ENCODE measurements around the gene AKT2.

DNA sequence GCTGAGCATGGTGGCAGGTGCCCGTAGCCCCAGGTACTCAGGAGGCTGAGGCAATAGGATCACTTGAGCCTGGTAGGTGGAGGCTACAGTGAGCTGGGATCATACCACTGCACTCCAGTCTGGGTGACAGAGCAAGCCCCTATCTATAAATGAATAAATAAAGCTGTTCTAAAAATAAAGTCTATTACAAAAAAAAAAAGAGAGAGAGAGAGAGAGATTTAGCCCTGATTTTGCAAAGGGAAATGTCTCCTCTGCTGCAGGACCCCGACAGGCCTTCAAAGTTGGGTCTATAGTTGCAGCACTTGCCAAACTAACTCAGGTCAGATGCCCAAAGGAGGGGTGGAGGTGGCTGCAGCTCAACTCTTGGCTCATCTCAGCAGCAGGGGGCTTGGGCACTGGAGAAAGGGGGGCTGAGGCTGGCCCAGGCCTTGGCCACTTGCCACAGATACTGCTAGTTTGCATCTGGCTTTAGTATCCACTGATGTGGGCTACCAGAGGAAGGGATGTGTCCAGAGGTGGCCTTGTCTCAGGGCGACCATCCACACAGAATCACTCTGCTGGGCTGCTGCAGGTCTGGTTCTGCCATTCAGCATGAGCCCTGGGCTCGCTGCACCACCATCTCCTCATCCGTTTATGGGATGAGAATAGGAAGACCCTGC is 30.8 kb upstream of the AKT2 start:
- no peak for TF ChIP-seq POLR2A (IDR thresholded peaks at IDR 0.05)
- TF ChIP-seq, protein P1, sequence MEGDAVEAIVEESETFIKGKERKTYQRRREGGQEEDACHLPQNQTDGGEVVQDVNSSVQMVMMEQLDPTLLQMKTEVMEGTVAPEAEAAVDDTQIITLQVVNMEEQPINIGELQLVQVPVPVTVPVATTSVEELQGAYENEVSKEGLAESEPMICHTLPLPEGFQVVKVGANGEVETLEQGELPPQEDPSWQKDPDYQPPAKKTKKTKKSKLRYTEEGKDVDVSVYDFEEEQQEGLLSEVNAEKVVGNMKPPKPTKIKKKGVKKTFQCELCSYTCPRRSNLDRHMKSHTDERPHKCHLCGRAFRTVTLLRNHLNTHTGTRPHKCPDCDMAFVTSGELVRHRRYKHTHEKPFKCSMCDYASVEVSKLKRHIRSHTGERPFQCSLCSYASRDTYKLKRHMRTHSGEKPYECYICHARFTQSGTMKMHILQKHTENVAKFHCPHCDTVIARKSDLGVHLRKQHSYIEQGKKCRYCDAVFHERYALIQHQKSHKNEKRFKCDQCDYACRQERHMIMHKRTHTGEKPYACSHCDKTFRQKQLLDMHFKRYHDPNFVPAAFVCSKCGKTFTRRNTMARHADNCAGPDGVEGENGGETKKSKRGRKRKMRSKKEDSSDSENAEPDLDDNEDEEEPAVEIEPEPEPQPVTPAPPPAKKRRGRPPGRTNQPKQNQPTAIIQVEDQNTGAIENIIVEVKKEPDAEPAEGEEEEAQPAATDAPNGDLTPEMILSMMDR (IDR thresholded peaks at IDR 0.05): no peak

Measured in right lobe of liver (tissue), 4 donors.